H9 (cell line): Measurements from ENCODE around the gene CDH13. TPM values are rescaled to one million over a fixed set of nuclear protein-coding genes. Genes with fewer than 3 reads are reported as not detected.
A peak's percentile ranks its signal among the peaks of the same experiment; 100 is the strongest.

Experiments used
- DNase-seq: peaks from one replicate; pipeline ENCODE4 v3.0.0-alpha.2; 2017
- H2AFZ ChIP-seq: one replicate; pipeline ENCODE4 v1.6.1; 2013; ENCODE audit warnings: mild to moderate bottlenecking, low read length, control low read depth, moderate library complexity
- H2AK5ac ChIP-seq: 2 replicates; pipeline ENCODE4 v1.6.1; 2013; ENCODE audit warnings: low read length, control low read depth, mixed read lengths; ENCODE audit not compliant: insufficient read length
- H2BK120ac ChIP-seq: one replicate; pipeline ENCODE4 v1.6.1; 2013; ENCODE audit warnings: low read depth, mild to moderate bottlenecking, low read length, control low read depth, inconsistent platforms; ENCODE audit not compliant: poor library complexity, severe bottlenecking
- H2BK12ac ChIP-seq: 2 replicates; pipeline ENCODE4 v1.6.1; 2013; ENCODE audit warnings: low read length, control low read depth, mixed read lengths, low read depth; ENCODE audit not compliant: insufficient read length
- H2BK15ac ChIP-seq: 2 replicates; pipeline ENCODE4 v1.6.1; 2013; ENCODE audit warnings: low read depth, low read length, control low read depth
- H2BK20ac ChIP-seq: one replicate; pipeline ENCODE4 v1.6.1; 2013; ENCODE audit warnings: low read depth, mild to moderate bottlenecking, low read length, control low read depth, inconsistent platforms; ENCODE audit not compliant: poor library complexity, severe bottlenecking
- H2BK5ac ChIP-seq: 2 replicates; pipeline ENCODE4 v1.6.1; 2013; ENCODE audit warnings: low read length, control low read depth, mixed read lengths; ENCODE audit not compliant: insufficient read length
- H3K14ac ChIP-seq: 2 replicates; pipeline ENCODE4 v1.6.1; 2013; ENCODE audit warnings: low read length, control low read depth; ENCODE audit not compliant: insufficient read depth
- H3K18ac ChIP-seq: 2 replicates; pipeline ENCODE4 v1.6.1; 2013; ENCODE audit warnings: low read depth, mild to moderate bottlenecking, mixed read lengths, low read length, control low read depth; ENCODE audit not compliant: insufficient read length
- H3K23ac ChIP-seq: 2 replicates; pipeline ENCODE4 v1.6.1; 2013; ENCODE audit warnings: low read length, control low read depth, mixed read lengths, low read depth; ENCODE audit not compliant: insufficient read length
- H3K23me2 ChIP-seq: 2 replicates; pipeline ENCODE4 v1.6.1; 2013; ENCODE audit warnings: low read depth, mild to moderate bottlenecking, mixed read lengths, low read length, control low read depth; ENCODE audit not compliant: insufficient read length, poor library complexity, severe bottlenecking
- H3K27ac ChIP-seq: 2 replicates; pipeline ENCODE4 v1.5.1; 2013; ENCODE audit warnings: low read length, control low read depth, mixed read lengths, low read depth; ENCODE audit not compliant: insufficient read length
- H3K27me3 ChIP-seq: 2 replicates; pipeline ENCODE4 v1.6.1; 2013; ENCODE audit warnings: low read length, control low read depth, inconsistent platforms; ENCODE audit not compliant: insufficient read depth
- H3K4ac ChIP-seq: 2 replicates; pipeline ENCODE4 v1.6.1; 2013; ENCODE audit warnings: low read depth, mild to moderate bottlenecking, control low read depth, inconsistent platforms, low read length, moderate library complexity
- H3K4me1 ChIP-seq: 2 replicates; pipeline ENCODE4 v1.6.1; 2013; ENCODE audit warnings: low read length, control low read depth, inconsistent platforms; ENCODE audit not compliant: insufficient read depth
- H3K4me2 ChIP-seq: 2 replicates; pipeline ENCODE4 v1.6.1; 2013; ENCODE audit warnings: low read length, control low read depth, mixed read lengths; ENCODE audit not compliant: insufficient read length, insufficient read depth
- H3K56ac ChIP-seq: 2 replicates; pipeline ENCODE4 v1.6.1; 2013; ENCODE audit warnings: low read depth, mild to moderate bottlenecking, mixed read lengths, low read length, control low read depth; ENCODE audit not compliant: insufficient read length
- H3K79me1 ChIP-seq: 2 replicates; pipeline ENCODE4 v1.6.1; 2013; ENCODE audit warnings: low read depth, mild to moderate bottlenecking, moderate library complexity, low read length, control low read depth, inconsistent platforms; ENCODE audit not compliant: insufficient read depth, poor library complexity, severe bottlenecking
- H3K79me2 ChIP-seq: 2 replicates; pipeline ENCODE4 v1.6.1; 2013; ENCODE audit warnings: low read length, control low read depth, inconsistent platforms; ENCODE audit not compliant: insufficient read depth
- H3K9ac ChIP-seq: 2 replicates; pipeline ENCODE4 v1.6.1; 2013; ENCODE audit warnings: low read length, control low read depth, mixed read lengths; ENCODE audit not compliant: insufficient read length; ENCODE audit errors: extremely low read depth
- H3K9me3 ChIP-seq: one replicate; pipeline ENCODE4 v1.6.1; 2013; ENCODE audit warnings: low read depth, low read length, inconsistent platforms; ENCODE audit not compliant: control insufficient read depth
- H3T11ph ChIP-seq: one replicate; pipeline ENCODE4 v1.6.1; 2013; ENCODE audit warnings: mild to moderate bottlenecking, low read length, control low read depth, inconsistent platforms
- H4K20me1 ChIP-seq: one replicate; pipeline ENCODE4 v1.6.1; 2013; ENCODE audit not compliant: control insufficient read depth, insufficient read length, insufficient read depth
- H4K5ac ChIP-seq: 2 replicates; pipeline ENCODE4 v1.6.1; 2013; ENCODE audit warnings: low read depth, mild to moderate bottlenecking, mixed read lengths, low read length, control low read depth; ENCODE audit not compliant: insufficient read length
- H4K8ac ChIP-seq: replicated peaks from 2 replicates; pipeline ENCODE4 v1.6.1; 2013; ENCODE audit warnings: low read length, control low read depth, mixed read lengths, low read depth; ENCODE audit not compliant: insufficient read length
- H4K91ac ChIP-seq: 2 replicates; pipeline ENCODE4 v1.6.1; 2013; ENCODE audit warnings: low read depth, mild to moderate bottlenecking, moderate library complexity, mixed read lengths, low read length, control low read depth; ENCODE audit not compliant: insufficient read length
- H3K27ac Mint-ChIP-seq, 3 experiments: 2 replicates in 2 of 3; 3 replicates in 1 of 3; pipeline ENCODE4 v1.8.0; 2020 to 2021; ENCODE audit warnings: mixed read lengths in 3 of 3, mild to moderate bottlenecking in 1 of 3, moderate library complexity in 1 of 3
- H3K27me3 Mint-ChIP-seq: 2 replicates; pipeline ENCODE4 v1.8.0; 2021; ENCODE audit warnings: low read depth, mild to moderate bottlenecking, moderate library complexity, mixed read lengths
- H3K36me3 Mint-ChIP-seq, 3 experiments: 2 replicates in 2 of 3; 3 replicates in 1 of 3; pipeline ENCODE4 v1.8.0; 2020 to 2021; ENCODE audit warnings: low read depth in 3 of 3, mixed read lengths in 3 of 3; ENCODE audit not compliant: insufficient read depth in 1 of 3
- H3K4me1 Mint-ChIP-seq, 2 experiments: 2 replicates each; pipeline ENCODE4 v1.8.0; 2020; ENCODE audit warnings: mixed read lengths in 2 of 2
- H3K4me3 Mint-ChIP-seq, 2 experiments: 2 replicates in 1 of 2; 3 replicates in 1 of 2; pipeline ENCODE4 v1.8.0; 2020 to 2021; ENCODE audit warnings: mild to moderate bottlenecking in 2 of 2, mixed read lengths in 2 of 2, moderate library complexity in 1 of 2
- H3K9me3 Mint-ChIP-seq, 2 experiments: 2 replicates in 1 of 2; 3 replicates in 1 of 2; pipeline ENCODE4 v1.8.0; 2020; ENCODE audit warnings: mild to moderate bottlenecking in 2 of 2, mixed read lengths in 2 of 2, moderate library complexity in 1 of 2
- CTCF ChIP-seq: fragments of 200-600 bp; sonication (generic); conservative IDR thresholded peaks from 3 replicates; pipeline ENCODE4 v1.8.0; 2021; ENCODE audit warnings: antibody characterized with exemption, mild to moderate bottlenecking
- WGBS: extraction: QIAGEN DNeasy Blood & Tissue Kit; methylation state at CpG from one replicate; pipeline ENCODE4 v1.1.7; 2013; ENCODE audit warnings: missing lambda C conversion rate, low lambda C conversion rate, mixed read lengths; ENCODE audit not compliant: insufficient read length; ENCODE audit errors: extremely low coverage; 5-methylcytosine and 5-hydroxymethylcytosine counted together
- total RNA-seq: library from RNA; stranded (reverse); gene quantifications from 2 replicates; pipeline ENCODE4 v1.2.1, GENCODE V29; 2021

Gene CDH13
- total RNA-seq, 1 experiment from 2014 or later: 1.5 TPM

GRCh38 chr16:83158320-83158957 lies 531.7 kb downstream of the CDH13 start:
- peaks cover 12 to 21% of the 10 kb centered on the region in 2 experiments for H3K4me1 Mint-ChIP-seq
- no peaks in the 10 kb centered on the region for H4K20me1 ChIP-seq
- no peak overlapping the region; the same call in 1 of the 2 replicates for H3K14ac ChIP-seq
- H3K56ac ChIP-seq: no peak overlapping the region
- no peak overlapping the region for H3T11ph ChIP-seq
- peak overlapping the region; percentile 25 for H3K18ac ChIP-seq
- no peak overlapping the region for H4K91ac ChIP-seq
- no peak overlapping the region for H3K23ac ChIP-seq
- H2BK12ac ChIP-seq: no peak overlapping the region
- no peak overlapping the region for H2AK5ac ChIP-seq
- no peaks in the 10 kb centered on the region for H3K27me3 Mint-ChIP-seq
- H3K4ac ChIP-seq: no peak overlapping the region
- no peak overlapping the region for H2BK120ac ChIP-seq
- no peaks in the 10 kb centered on the region for H3K79me2 ChIP-seq
- no peaks in the 10 kb centered on the region for H3K9me3 ChIP-seq
- no peak overlapping the region for H3K9ac ChIP-seq
- no peaks in the 10 kb centered on the region for H3K23me2 ChIP-seq
- H3K4me3 Mint-ChIP-seq: no peak overlapping the region
- no peak overlapping the region for H2BK20ac ChIP-seq
- TF ChIP-seq CTCF: no peak
- H3K9me3 Mint-ChIP-seq: peaks cover 0 to 5% of the 10 kb centered on the region in 2 experiments; a peak in 2 of 5 replicates
- no peak overlapping the region for H4K5ac ChIP-seq
- no peaks in the 10 kb centered on the region for H3K27me3 ChIP-seq
- no peak overlapping the region for H3K27ac ChIP-seq
- no peak for DNase-seq
- no peak overlapping the region for H2BK5ac ChIP-seq
- peaks cover 2% of the 10 kb centered on the region; the same call in 1 of the 2 replicates for H3K4me1 ChIP-seq
- H3K4me2 ChIP-seq: no peak overlapping the region
- no peaks in the 10 kb centered on the region for H3K79me1 ChIP-seq
- H2BK15ac ChIP-seq: no peak overlapping the region
- no peak overlapping the region for H4K8ac ChIP-seq
- peak overlapping the region in 1 of 3 experiments; percentile 23; a peak in 1 of 7 replicates for H3K27ac Mint-ChIP-seq
- no peak overlapping the region for H2AFZ ChIP-seq
- no peaks in the 10 kb centered on the region; a peak in 1 of 7 replicates for H3K36me3 Mint-ChIP-seq
- no CpG with 5 or more reads among the region's 15 CpGs for WGBS
